Measurements from ENCODE around the gene NOC4L. TPM values are rescaled to one million over a fixed set of nuclear protein-coding genes. Genes with fewer than 3 reads are reported as not detected.
A peak's percentile ranks its signal among the peaks of the same experiment; 100 is the strongest.

The NOC4L gene
- total and polyA plus RNA-seq, 2 of the 4 experiments (the other 2 are of a cell fraction): 5.2 to 13.4 TPM

DNA sequence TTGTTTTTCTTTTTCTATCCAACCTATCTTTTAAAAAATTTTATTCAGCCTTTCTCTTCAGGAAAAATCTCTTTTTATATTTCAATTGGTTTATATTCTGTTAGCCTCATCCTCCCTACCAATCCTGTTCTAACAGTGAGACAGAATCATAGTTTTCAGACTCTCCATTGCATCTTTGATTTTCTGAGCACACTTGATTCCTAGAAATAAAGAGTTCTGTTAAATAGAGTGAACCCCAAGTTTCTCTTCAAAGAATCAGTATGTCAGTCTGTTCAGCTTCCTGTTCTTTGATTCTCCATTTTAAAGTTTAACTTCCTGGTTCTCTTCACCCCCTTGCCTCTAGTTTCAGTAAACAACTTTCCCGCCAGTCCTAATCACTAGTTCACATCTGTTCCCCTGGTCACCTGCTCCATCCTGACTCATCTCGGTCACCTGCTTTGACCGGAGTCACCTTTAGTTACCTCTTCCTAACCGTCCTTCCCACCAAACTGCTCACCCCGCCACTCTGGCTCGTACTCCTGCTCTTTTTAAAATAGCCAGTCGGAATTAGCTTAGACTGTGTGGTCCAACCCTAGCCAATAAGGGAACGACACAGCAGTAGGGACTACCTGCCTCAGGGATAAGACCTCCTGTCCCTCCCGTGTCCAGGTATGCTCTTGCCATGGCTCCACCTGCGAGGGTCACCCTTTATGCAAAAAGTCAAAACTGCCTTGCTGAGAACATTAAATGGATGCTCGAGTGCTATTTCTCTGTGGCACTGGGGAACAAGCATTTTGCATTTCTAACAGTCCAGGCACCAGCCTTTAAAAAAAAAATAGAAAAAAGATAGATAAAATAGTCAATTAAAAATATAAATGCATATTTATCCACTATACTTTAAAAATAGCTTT lies 48.5 kb upstream of the NOC4L start (continued):
- TF ChIP-seq, protein P1, sequence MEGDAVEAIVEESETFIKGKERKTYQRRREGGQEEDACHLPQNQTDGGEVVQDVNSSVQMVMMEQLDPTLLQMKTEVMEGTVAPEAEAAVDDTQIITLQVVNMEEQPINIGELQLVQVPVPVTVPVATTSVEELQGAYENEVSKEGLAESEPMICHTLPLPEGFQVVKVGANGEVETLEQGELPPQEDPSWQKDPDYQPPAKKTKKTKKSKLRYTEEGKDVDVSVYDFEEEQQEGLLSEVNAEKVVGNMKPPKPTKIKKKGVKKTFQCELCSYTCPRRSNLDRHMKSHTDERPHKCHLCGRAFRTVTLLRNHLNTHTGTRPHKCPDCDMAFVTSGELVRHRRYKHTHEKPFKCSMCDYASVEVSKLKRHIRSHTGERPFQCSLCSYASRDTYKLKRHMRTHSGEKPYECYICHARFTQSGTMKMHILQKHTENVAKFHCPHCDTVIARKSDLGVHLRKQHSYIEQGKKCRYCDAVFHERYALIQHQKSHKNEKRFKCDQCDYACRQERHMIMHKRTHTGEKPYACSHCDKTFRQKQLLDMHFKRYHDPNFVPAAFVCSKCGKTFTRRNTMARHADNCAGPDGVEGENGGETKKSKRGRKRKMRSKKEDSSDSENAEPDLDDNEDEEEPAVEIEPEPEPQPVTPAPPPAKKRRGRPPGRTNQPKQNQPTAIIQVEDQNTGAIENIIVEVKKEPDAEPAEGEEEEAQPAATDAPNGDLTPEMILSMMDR (conservative IDR thresholded peaks at IDR 0.05; ENCODE audit: low read depth, low read length): no peak
- no peak for TF ChIP-seq FOS (IDR thresholded peaks at IDR 0.05; ENCODE audit: low read depth, low read length)

DNA sequence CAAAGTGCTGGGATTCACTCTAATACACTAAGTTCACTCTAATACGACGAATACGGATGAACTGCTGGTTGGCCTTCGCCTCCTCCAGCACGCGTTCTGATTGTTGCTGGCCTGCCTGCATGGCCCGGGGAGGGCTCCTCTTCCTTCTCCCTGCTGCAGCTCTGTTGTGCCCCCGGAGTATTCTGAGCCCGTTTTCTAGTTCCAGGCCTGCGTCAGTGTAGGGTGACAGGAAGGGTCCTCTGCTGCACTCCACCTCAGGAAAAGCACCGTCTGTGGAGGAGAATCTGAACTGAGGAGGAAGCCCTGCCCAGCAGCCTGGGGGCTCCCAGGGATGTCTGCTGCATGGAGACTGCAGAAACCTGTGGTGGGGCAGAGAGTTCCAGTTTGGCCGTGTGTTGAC lies 44.5 kb upstream of the NOC4L start:
- H3K79me1 ChIP-seq (ENCODE audit: low read depth in 1 of 2, low read length in 2 of 2): peaks cover 6 to 10% of the 10 kb centered on the region in 2 experiments; a peak in 2 of 4 replicates
- H3K14ac ChIP-seq (replicated peaks; ENCODE audit: low read depth, low read length): no peak overlapping the region
- no TSS peak for BruUV-seq (replicated peaks)
- no peak overlapping the region for H2BK5ac ChIP-seq (ENCODE audit: low read depth, low read length, poor library complexity, severe bottlenecking)
- H4K91ac ChIP-seq (ENCODE audit: insufficient read depth, low read depth, low read length): no peak overlapping the region
- H3K4me2 ChIP-seq (ENCODE audit: low read depth, low read length): no peak overlapping the region
- H4K8ac ChIP-seq (ENCODE audit: low read depth in 2 of 2, low read length in 2 of 2): no peak overlapping the region
- in situ Hi-C loops (cut with MboI; ENCODE audit: low sequenced_read_pairs) (no loop called here), dilution Hi-C loops (cut with HindIII; ENCODE audit: low sequenced_read_pairs, unreplicated experiment) (no loop called here), intact Hi-C loops (cut with micrococcal nuclease) (no loop called here)
- no peak overlapping the region for H3K4ac ChIP-seq (ENCODE audit: low read depth, low read length)
- H3K23ac ChIP-seq (ENCODE audit: low read depth, low read length): no peak overlapping the region
- 100% methylated on average over 2 of the region's 12 CpGs; no CpG with 5 or more reads in 1 of the 2 experiments for WGBS, 2 experiments (ENCODE audit: extremely low coverage in 2 of 2, insufficient read length in 1 of 2)
- H3K9me3 ChIP-seq (ENCODE audit: control insufficient read depth, insufficient read depth, low read length): no peaks in the 10 kb centered on the region
- no peaks in the 10 kb centered on the region for H3K27me3 ChIP-seq (ENCODE audit: control insufficient read depth, insufficient read depth, low read length)
- DNase-seq (no peak), ATAC-seq (ENCODE audit: low read depth) (no peak)
- H3K9me1 ChIP-seq (ENCODE audit: insufficient read depth, low read length): 0 out of 2 replicates have a peak, but pooled peaks cover 3% of the 10 kb centered on the region
- no peak overlapping the region for H2AK5ac ChIP-seq (ENCODE audit: low read depth, low read length)
- no peak overlapping the region for H2BK15ac ChIP-seq (ENCODE audit: low read depth, low read length)
- H2AK9ac ChIP-seq (replicated peaks; ENCODE audit: low read depth, low read length, poor library complexity): peak overlapping the region; percentile 28
- CTCF ChIA-PET: no interaction called here
- no peak overlapping the region for H4K5ac ChIP-seq (ENCODE audit: low read depth, low read length)
- no peak overlapping the region for H2BK20ac ChIP-seq (ENCODE audit: low read depth, low read length)
- no peaks in the 10 kb centered on the region; the same call in 1 of the 2 replicates for H4K20me1 ChIP-seq (ENCODE audit: insufficient read depth, low read length)
- H3K4me3 ChIP-seq (ENCODE audit: insufficient read depth, low read depth, low read length): no peak overlapping the region
- no peak overlapping the region for H3K56ac ChIP-seq (ENCODE audit: extremely low read depth, insufficient read depth, low read length)
- no peak overlapping the region for H2BK120ac ChIP-seq (ENCODE audit: low read depth, low read length)
- H3K27ac ChIP-seq (ENCODE audit: insufficient read depth, low read length): no peak overlapping the region
- no peak overlapping the region for H2AFZ ChIP-seq (replicated peaks; ENCODE audit: low read length, poor library complexity)
- no peak overlapping the region for H3K9ac ChIP-seq (ENCODE audit: low read depth, low read length)
- H3K18ac ChIP-seq (ENCODE audit: low read depth, low read length): no peak overlapping the region
- H3K4me1 ChIP-seq (ENCODE audit: control insufficient read depth, insufficient read depth, low read length): no peaks in the 10 kb centered on the region
- POLR2A ChIA-PET (ENCODE audit: unreplicated experiment): no interaction called here
- H3K36me3 ChIP-seq (ENCODE audit: control insufficient read depth, insufficient read depth, low read length): peaks cover 11% of the 10 kb centered on the region; the same call in 1 of the 2 replicates
- no peak for TF ChIP-seq CHD1 (IDR thresholded peaks at IDR 0.05; ENCODE audit: low read depth, low read length)
- no peak for TF ChIP-seq FOS (IDR thresholded peaks at IDR 0.05; ENCODE audit: low read depth, low read length)
- no peak for TF ChIP-seq RAD21 (IDR thresholded peaks at IDR 0.05; ENCODE audit: low read length)
- no peak for TF ChIP-seq BHLHE40 (IDR thresholded peaks at IDR 0.05; ENCODE audit: low read depth, low read length)
- no peak for TF ChIP-seq RFX5 (IDR thresholded peaks at IDR 0.05; ENCODE audit: low read depth, low read length)
- TF ChIP-seq, protein P2, sequence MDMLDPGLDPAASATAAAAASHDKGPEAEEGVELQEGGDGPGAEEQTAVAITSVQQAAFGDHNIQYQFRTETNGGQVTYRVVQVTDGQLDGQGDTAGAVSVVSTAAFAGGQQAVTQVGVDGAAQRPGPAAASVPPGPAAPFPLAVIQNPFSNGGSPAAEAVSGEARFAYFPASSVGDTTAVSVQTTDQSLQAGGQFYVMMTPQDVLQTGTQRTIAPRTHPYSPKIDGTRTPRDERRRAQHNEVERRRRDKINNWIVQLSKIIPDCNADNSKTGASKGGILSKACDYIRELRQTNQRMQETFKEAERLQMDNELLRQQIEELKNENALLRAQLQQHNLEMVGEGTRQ (IDR thresholded peaks at IDR 0.05; ENCODE audit: low read depth, low read length): no peak
- no peak for TF ChIP-seq NFE2L2 (IDR thresholded peaks at IDR 0.05; ENCODE audit: low read depth, low read length)
- TF ChIP-seq SMC3 (IDR thresholded peaks at IDR 0.05; ENCODE audit: low read depth, low read length): no peak
- no peak for TF ChIP-seq POLR2A (IDR thresholded peaks at IDR 0.05; ENCODE audit: low read depth, low read length)
- no peak for TF ChIP-seq MAFK (IDR thresholded peaks at IDR 0.05; ENCODE audit: low read depth, low read length)
- TF ChIP-seq, protein P1 (conservative IDR thresholded peaks at IDR 0.05; ENCODE audit: low read depth, low read length): no peak
